NT2/D1 (cell line): ENCODE measurements around the gene RGS11.

ENCODE experiments used
- SUZ12 ChIP-seq: IDR thresholded peaks from 2 replicates; pipeline ENCODE4 v1.6.1; 2011; ENCODE audit not compliant: insufficient read length, insufficient read depth; ENCODE audit errors: extremely low read depth
- YY1 ChIP-seq: IDR thresholded peaks from 2 replicates; pipeline ENCODE4 v1.6.1; 2011; ENCODE audit not compliant: insufficient read length, insufficient read depth
- ZNF274 ChIP-seq: IDR thresholded peaks from 2 replicates; pipeline ENCODE4 v1.6.1; 2011; ENCODE audit warnings: mild to moderate bottlenecking, low read depth, low read length

DNA sequence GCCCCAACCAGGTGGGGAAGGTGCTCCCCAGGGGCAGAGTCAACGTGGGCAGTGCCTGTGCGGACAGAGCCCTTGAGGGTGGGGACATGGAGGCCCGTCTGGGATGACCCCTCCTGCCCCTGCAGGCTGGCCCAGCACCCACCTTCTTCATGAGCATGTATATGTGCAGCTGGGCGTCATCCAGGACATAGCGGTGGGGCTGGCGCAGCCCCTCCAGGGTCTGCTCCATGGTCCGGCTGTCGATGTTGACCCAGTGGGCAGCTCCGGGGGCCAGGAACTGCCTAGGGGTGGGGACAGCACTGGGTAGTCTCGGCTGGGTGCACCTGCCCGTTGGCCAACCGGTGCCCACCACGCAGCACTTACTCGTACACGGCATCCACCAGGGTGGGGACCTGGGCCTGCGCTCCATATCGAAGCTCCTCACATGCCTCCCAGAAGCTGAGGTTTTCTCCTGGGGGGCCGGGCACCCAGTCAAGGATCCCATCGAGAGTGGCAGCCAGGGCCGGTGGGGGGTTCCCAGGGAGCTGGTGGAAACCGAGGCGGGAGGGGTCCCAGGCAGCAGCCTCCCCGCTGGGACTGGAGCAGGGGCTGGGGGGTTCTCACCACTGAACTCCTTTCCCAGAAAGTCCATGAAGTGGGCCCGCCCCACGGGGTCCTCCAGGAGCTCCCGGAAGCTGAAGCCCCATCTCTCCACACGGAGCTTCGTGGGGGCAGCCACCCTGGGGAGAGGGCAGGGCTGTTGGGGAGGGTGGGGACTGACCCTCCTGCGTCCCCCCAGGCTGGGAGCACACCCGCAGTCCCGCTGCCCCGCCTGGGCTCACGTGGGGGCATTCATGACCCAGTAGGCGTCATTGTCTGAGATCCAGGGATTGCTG is 5.1 kb downstream of the RGS11 start:
- TF ChIP-seq ZNF274 (no peak), YY1 (no peak), SUZ12 (no peak)
